IPS-11a (cell line): ENCODE data around the gene DLK2.

ENCODE experiments used
- H3K4me3 ChIP-seq: one replicate; pipeline ENCODE4 v1.5.1; 2013; ENCODE audit warnings: low read depth, low read length, control low read depth

DLK2 gene

DNA sequence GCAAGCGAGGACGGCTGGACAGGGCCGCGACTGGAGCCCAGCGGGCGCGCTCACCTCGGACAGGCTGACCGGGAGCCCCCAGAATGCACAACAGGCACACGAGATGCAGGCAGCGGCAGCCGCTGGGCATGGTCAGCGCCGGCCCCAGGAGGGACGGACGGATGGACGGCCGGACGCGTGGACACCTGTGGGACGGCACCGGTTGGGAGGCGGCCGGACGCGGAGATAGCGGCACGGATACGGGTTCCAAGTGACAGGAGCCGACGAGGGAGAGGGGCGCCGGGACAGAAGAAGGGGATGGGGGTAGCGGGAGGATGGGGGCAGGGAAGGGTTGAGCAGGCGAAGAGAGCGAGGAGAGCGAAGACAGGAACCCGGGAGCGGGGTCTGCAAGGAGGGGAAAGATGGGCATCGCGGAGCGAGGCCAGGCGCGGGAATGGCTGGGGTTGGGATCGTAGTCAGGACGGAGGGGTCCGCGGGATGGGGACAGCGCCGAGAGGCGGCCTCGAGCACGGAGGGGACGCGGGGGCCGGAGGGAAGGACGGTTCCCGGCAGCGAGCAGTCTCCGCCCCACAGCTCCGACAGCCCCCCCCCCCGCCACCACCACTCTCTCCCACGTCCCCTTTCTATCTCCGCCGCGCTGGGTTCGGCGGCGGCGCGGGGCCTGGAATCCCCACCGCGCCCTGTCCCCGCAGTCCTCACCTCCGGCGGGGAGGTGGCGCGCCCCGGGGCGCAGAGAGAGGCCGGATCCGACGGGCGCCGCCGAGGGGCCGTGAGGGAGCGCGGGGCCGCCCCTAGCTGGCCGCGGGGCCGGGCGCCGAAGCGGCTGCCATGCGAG, 435 bp downstream of the DLK2 start:
- H3K4me3 ChIP-seq, result peak overlapping the region; percentile 30

- H3K4me3 ChIP-seq, result no peak overlapping the region
These were observed 1.1 kb downstream of the DLK2 start for GRCh38 chr6:43454290-43454695.

DNA sequence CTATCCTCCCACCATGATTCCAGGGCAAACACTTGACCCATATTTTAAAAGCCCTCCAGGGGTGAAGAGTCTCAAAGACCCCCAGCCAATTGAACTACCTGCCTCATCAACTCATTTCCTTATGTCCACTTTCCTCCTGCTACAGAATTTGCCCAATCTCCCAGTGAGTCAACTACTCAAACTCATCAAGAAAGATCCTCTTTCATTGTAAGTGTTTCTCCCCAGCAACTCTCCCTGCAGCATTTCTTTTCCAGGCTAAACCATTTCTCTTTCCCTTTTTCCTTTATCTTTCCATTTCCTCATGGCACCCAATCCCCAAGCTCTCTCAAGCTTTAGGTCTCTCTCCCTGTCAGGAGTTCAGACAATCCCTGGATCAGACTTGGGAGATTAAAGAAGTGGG, 1.5 kb downstream of the DLK2 start:
- H3K4me3 ChIP-seq, result no peak overlapping the region

DNA sequence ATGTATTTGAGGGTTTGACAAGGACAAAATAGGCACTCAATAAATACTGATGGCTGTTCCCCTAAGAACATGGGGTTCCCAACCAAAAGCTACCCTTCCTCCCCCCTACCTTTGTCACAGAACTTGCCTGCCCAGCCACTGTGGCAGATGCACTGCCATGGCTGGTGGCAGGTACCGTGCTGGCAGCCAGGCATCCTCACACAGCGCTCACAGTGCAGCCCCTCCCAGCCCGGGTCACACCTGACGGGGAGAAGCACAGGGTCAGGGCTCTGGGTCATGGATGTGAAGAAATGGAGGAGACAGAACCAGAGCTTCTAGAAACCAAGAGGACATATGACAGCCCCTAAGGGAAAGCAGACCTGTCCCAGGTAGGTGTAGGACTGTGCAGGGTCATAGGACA, 2.5 kb downstream of the DLK2 start:
- no peak overlapping the region for H3K4me3 ChIP-seq

DNA sequence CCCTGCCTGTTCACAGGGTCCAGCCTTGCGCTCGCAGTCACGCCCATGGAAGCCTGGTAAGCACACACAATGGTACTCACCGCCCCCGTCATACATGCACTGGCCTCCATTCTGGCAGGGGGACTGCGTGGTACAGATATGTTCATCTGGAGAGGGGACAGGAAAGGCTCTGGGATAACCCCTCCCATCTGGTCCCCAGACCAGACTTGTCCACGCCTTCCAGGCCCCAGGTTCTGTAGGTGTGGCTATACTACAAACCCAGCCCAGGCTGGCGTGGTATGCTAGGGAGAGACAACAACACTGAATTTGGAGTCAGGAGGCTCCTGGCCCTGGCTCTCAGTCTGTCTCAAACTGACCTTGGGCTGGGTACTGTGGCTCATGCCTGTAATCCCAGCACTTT, 3.4 kb downstream of the DLK2 start:
- H3K4me3 ChIP-seq, result no peak overlapping the region

DNA sequence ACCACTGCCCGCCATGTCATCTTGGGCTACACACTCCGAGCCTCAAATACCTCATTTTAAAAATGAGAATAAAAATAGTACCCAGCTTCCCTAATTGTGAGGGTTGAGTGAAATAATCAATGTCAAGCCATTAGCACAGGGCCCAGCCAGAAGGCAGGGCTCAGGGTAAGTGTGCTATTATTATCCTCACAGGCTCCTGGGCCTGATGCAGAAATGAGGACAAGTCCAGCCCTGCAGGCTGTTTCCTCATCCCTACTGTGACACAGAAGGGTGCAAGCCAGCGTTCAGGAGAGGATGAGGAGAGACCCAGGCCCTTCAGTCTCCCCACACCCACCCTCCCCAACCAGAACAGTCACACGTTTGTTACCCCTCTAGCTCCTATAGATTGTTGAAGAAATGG, 4.0 kb downstream of the DLK2 start:
- no peak overlapping the region for H3K4me3 ChIP-seq

DNA sequence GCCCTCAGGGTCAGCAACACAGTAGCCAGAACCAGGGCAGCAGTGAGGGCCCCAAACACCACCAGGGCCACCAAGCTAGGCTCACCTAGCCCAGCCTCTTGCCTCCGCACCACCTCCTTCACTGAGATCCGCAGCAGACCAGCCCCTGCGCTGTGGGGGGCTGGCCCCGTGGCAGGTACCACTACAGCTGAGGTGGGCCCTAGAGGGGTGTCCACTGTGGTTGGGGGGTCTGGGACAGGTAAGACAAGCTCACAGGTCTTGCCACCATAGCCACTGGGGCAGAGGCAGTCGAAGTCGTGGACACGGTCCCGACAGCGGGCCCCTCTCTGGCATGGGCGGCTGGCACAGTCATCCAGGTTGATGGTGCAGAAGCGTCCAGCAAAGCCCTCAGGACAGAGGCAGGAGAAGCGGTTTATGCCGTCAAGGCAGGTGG, 4.6 kb downstream of the DLK2 start:
- no peak overlapping the region for H3K4me3 ChIP-seq

GRCh38 chr6:43448916-43449315, 6.4 kb downstream of the DLK2 start:
- no peak overlapping the region for H3K4me3 ChIP-seq

- H3K4me3 ChIP-seq, result no peak overlapping the region
These were observed 7.7 kb downstream of the DLK2 start for GRCh38 chr6:43447604-43448003.

- H3K4me3 ChIP-seq, result no peak overlapping the region
These were observed 9.8 kb downstream of the DLK2 start for GRCh38 chr6:43445576-43445975.

DNA sequence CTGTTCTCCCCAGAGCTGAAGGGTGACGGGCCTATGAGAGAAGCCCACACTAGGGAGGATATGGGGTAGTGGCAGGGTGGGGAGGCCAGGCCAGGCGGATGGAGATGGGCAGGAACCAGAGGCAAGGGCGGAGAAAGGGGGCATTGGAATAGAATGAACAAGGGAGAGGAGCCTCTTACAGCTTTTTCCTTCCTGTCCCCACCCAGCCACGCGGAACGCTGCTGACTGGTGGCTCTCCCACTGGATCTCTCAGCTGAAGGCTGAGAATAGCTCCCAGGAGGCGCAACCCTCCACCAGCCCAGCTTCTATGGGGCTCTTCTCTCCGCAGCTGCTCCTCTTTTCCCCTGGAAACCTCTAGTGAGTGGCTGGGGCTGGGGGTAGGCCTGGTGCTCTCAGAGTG, 10.8 kb downstream of the DLK2 start:
- H3K4me3 ChIP-seq, result no peak overlapping the region

- H3K4me3 ChIP-seq, result no peak overlapping the region
These were observed 11.3 kb downstream of the DLK2 start for GRCh38 chr6:43444036-43444435.

GRCh38 chr6:43442935-43443334, 12.4 kb downstream of the DLK2 start:
- H3K4me3 ChIP-seq, result no peak overlapping the region

DNA sequence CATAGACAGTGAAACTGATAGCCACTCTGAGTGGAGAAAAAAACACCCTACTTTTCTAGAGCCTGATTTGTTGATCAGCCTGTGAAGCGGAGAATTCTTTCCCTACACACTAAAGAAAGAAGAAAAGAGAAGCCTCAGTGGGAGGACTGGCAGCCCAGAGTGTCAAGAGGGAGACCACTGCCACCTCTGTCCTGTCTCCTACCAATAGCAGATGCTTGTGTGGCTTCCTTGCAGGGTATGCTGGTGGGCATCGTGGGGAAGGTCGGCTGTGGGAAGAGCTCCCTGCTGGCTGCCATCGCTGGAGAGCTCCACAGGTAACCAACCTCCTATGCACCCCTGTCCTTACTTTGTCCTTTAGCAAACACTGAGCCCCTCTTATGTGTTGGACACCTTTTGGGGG, 17.6 kb downstream of the DLK2 start:
- no peak overlapping the region for H3K4me3 ChIP-seq

DNA sequence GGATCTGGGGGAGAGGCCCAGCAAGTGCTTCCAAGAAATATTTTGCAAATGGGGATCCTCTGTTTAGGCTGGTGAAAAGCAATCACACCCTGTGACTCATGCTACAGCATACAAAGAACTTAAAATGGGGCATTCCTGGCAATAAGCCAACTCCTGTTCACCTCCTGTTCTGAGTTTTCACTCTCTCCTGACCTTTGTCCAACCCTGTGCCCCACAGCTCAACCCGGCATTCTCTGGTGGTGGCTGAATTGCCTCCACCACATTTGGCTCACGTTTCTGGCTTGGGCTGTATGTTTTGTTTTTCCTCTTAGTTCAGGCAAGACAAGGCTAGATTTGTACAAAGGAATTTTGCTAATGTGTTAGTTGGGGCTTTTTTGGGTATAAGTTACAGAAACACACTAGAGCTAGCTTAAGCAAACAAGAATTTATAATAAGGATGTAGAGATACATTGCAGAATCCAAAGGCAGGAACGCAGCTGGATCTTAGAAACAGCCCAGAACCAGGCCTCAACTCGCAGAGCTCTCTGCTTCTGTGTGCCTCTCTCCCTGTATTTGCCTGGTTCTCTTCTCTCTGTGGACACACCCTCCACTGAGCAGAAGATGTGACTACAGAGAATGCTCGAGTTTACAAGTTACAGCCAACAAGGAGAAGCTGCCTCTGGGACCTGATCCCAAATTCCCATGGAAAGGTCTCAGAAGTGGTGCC, 18.6 kb downstream of the DLK2 start:
- H3K4me3 ChIP-seq, result no peak overlapping the region

DNA sequence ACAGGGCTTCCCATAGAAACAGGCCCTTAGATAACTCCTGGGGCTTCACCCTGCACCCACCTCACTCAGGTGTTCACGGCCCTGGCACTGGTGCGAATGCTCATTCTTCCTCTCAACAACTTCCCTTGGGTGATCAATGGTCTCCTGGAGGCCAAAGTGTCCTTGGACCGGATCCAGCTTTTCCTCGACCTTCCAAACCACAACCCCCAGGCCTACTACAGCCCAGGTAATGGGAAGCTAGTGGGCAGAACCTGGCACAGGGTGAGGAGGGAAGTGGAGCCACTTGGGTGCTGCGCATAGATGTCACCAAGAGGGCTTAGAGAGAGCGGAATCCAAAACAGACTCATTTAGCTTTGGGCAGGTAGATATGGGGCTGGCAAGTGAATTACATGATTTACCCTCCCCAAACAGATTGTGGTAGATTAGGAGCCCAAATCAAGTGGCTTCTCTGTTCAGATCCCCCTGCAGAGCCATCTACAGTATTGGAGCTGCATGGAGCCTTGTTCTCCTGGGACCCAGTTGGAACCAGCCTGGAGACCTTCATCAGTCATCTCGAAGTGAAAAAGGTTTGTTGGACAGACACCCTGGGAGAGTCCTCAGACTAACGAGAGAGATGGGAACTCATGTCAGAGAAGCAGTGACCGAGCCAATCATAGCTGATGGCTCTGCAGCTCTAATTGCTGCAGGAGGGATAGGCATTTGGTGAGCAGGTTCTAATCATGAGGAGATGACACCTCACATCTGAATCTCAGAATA, 19.5 kb downstream of the DLK2 start:
- no peak overlapping the region for H3K4me3 ChIP-seq

GRCh38 chr6:43434943-43435342, 20.4 kb downstream of the DLK2 start:
- H3K4me3 ChIP-seq, result no peak overlapping the region

- no peak overlapping the region for H3K4me3 ChIP-seq
These were observed 21.1 kb downstream of the DLK2 start for GRCh38 chr6:43434001-43434840.

- H3K4me3 ChIP-seq, result no peak overlapping the region
These were observed 22.2 kb downstream of the DLK2 start for GRCh38 chr6:43433148-43433547.

DNA sequence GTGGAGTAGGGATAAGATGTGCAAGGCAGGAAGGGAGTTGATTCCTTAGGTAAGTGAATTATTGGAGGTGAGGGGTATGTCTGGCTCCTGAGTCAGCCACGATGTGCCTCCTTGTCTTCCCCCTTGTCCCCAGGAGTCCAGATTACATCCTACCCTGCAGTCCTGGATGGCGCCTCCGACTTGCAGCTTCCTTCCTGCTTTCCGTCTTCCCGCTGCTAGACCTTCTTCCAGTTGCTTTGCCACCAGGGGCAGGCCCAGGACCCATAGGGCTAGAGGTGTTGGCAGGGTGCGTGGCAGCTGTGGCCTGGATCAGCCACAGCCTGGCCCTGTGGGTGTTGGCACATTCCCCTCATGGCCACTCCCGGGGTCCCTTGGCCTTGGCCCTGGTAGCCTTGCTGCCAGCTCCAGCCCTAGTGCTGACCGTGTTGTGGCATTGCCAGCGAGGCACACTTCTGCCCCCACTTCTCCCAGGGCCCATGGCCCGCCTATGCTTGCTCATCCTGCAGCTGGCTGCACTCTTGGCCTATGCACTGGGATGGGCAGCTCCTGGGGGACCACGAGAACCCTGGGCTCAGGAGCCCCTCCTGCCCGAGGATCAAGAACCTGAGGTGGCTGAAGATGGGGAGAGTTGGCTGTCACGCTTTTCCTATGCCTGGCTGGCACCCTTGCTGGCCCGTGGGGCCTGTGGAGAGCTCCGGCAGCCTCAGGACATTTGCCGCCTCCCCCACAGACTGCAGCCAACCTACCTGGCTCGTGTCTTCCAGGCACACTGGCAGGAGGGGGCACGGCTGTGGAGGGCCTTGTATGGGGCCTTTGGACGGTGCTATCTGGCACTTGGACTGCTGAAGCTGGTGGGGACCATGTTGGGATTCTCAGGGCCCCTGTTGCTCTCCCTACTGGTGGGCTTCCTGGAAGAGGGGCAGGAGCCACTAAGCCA, 23.1 kb downstream of the DLK2 start:
- H3K4me3 ChIP-seq, result no peak overlapping the region
